GM19438 (cell line): Measurements from ENCODE around the gene TUBA4B.
"Not testable (repeated sequence)": the region's sequence is repeated elsewhere in the genome, so short reads cannot be mapped to it uniquely, and the experiment has no call there.

Experiments used
- ATAC-seq: cut with Tn5 transposase; IDR thresholded peaks from one replicate; pipeline ENCODE4 v1.9.1; 2021; ENCODE audit warnings: low read depth; ENCODE audit not compliant: unreplicated experiment

The TUBA4B gene

GRCh38 chr2:219309278-219309677, 56.2 kb downstream of the TUBA4B start, which contains the start of gene PTPRN:
TSS of gene PTPRN (minus strand) at chr2:219309401. CDS start at chr2:219309332, 69 bp downstream.
- ATAC-seq = no peak

GRCh38 chr2:219312683-219313263, 59.7 kb downstream of the TUBA4B start:
- ATAC-seq = not testable (repeated sequence)

- ATAC-seq = no peak
These were observed 61.9 kb downstream of the TUBA4B start for GRCh38 chr2:219314804-219315468.
